Adrenal gland (tissue), 12 donors: ENCODE data around the gene MOK. TPM values are rescaled to one million over a fixed set of nuclear protein-coding genes. Genes with fewer than 3 reads are reported as not detected.

ENCODE experiments used
- DNase-seq, 7 donors: peaks; one replicate each; pipeline ENCODE4 v3.0.0-alpha.2; 2019 to 2020
- H3K27ac ChIP-seq, 5 donors: fragments of 200-600 bp; sonication (generic) in 4 of 5; 1 replicate in 3 of 5; 2 replicates in 2 of 5; pipeline versions ENCODE4 v1.5.1 to v1.8.0; 2016 to 2020; ENCODE audit warnings: mild to moderate bottlenecking in 1 of 5
- H3K27me3 ChIP-seq: fragments of 200-600 bp; 2 replicates; pipeline ENCODE4 v1.8.0; 2021
- H3K36me3 ChIP-seq, 2 donors: fragments of 200-600 bp; replicated peaks in 1 of 2; 1 replicate in 1 of 2; 2 replicates in 1 of 2; pipeline versions ENCODE4 v1.5.1 to v1.8.0; 2018 to 2022
- H3K4me1 ChIP-seq, 2 donors: fragments of 200-600 bp; replicated peaks in 1 of 2; 1 replicate in 1 of 2; 2 replicates in 1 of 2; pipeline versions ENCODE4 v1.5.1 to v1.8.0; 2018 to 2021
- H3K4me3 ChIP-seq, 4 donors: fragments of 200-600 bp; sonication (generic) in 3 of 4; one replicate each; pipeline ENCODE4 v1.5.1; 2016 to 2018
- H3K9me3 ChIP-seq, 3 donors: fragments of 200-600 bp; sonication (generic) in 1 of 3; replicated peaks in 1 of 3; 1 replicate in 2 of 3; 2 replicates in 1 of 3; pipeline versions ENCODE4 v1.5.1 to v1.8.0; 2016 to 2021
- POLR2A ChIP-seq, 2 donors: fragments of 450-650 bp; IDR thresholded peaks; one replicate each; pipeline ENCODE4 v1.6.1; 2017; ENCODE audit warnings: antibody characterized with exemption in 2 of 2, mild to moderate bottlenecking in 2 of 2, moderate library complexity in 1 of 2
- WGBS, 4 donors: extraction: QIAGEN DNeasy Blood & Tissue Kit in 2 of 4; methylation state at CpG; one replicate each; pipeline versions ENCODE4 v1.1.5 to v1.1.7; 2013 to 2017; 5-methylcytosine and 5-hydroxymethylcytosine counted together
- intact Hi-C, 2 donors: fragments of 100-400 bp; cut with DNase I; formaldehyde crosslinking; loops; one replicate each; pipeline versions ENCODE4 v1.14.1 to v1.15.0; 2022 to 2023
- polyA plus RNA-seq, 3 donors: library from polyadenylated mRNA; stranded (reverse); fragments of 200-250 nt in 2 of 3; fragments of 350-450 nt in 1 of 3; fragmentation: Illumina TruSeq in 1 of 3; extraction: RNeasy Lipid Tissue Mini Kit (QIAGEN cat#74804) in 1 of 3; gene quantifications; one replicate each; pipeline ENCODE4 v1.2.3, GENCODE V29; 2013 to 2014
- total RNA-seq, 9 donors: library from RNA; depleted of rRNA in 4 of 9; stranded (reverse); fragments of >200 nt in 4 of 9; fragments of 120-200 nt in 1 of 9; fragmentation: NEBNext Ultra II Directional in 1 of 9; extraction: Animal tissue kit (Norgen Biotek cat#: 25700) in 1 of 9; gene quantifications; one replicate each; pipeline versions ENCODE4 v1.1.0 to v1.2.4, GENCODE V29; 2013 to 2023
- TF ChIP-seq, protein P1 (sequence below), 6 experiments: fragments of 450-650 bp in 4 of 6; fragments of 200-600 bp in 2 of 6; sonication (generic) in 1 of 6; IDR thresholded peaks; 1 replicate in 5 of 6; 2 replicates in 1 of 6; pipeline versions ENCODE4 v1.5.1 to v1.8.0; 2016 to 2021; ENCODE audit warnings: antibody characterized with exemption in 6 of 6, mild to moderate bottlenecking in 2 of 6, moderate library complexity in 1 of 6
- donor health status: healthy with polysubstance abuse.
- donor health status: Bipolar disorder and iron deficiency.
- donor health status: DM: yes; HTN: yes; CAD: no.
- donor health status: DM: no; HTN: no; CAD: no.
- donor health status: DM: no; HTN: no; CAD: no.
- donor health status: DM: yes; HTN: yes; CAD: no.

MOK gene
- total and polyA plus RNA-seq, 12 donors = 10.1 to 54.4 (median 16.4) TPM

GRCh38 chr14:102201353-102201738, 103.6 kb downstream of the MOK start:
- Histone ChIP-seq H3K9me3 (no peaks in the 10 kb centered on the region), H3K27me3 (no peaks in the 10 kb centered on the region), H3K27ac (peak overlapping the region in 1 of 5 donors; percentile 61), H3K4me1 (peaks cover 27 to 39% of the 10 kb centered on the region in 2 donors), H3K4me3 (no peak overlapping the region), H3K36me3 (peaks cover 0 to 27% of the 10 kb centered on the region in 2 donors)
- intact Hi-C loops = loop anchor here in 1 of 2 donors (10.0 kb wide), 1 partner anchor 47 kb away; no protein-coding TSS in a partner anchor
- 87 to 92% (median 89%) methylated on average over 9 of the region's 9 CpGs for WGBS, 4 donors
- no peak for TF ChIP-seq POLR2A (IDR thresholded peaks at IDR 0.05)
- TF ChIP-seq, protein P1, sequence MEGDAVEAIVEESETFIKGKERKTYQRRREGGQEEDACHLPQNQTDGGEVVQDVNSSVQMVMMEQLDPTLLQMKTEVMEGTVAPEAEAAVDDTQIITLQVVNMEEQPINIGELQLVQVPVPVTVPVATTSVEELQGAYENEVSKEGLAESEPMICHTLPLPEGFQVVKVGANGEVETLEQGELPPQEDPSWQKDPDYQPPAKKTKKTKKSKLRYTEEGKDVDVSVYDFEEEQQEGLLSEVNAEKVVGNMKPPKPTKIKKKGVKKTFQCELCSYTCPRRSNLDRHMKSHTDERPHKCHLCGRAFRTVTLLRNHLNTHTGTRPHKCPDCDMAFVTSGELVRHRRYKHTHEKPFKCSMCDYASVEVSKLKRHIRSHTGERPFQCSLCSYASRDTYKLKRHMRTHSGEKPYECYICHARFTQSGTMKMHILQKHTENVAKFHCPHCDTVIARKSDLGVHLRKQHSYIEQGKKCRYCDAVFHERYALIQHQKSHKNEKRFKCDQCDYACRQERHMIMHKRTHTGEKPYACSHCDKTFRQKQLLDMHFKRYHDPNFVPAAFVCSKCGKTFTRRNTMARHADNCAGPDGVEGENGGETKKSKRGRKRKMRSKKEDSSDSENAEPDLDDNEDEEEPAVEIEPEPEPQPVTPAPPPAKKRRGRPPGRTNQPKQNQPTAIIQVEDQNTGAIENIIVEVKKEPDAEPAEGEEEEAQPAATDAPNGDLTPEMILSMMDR (IDR thresholded peaks at IDR 0.05) = no peak
- DNase-seq = no peak

GRCh38 chr14:102200690-102201352, 104.1 kb downstream of the MOK start:
- no peaks in the 10 kb centered on the region for H3K9me3 ChIP-seq
- peak overlapping the region in 4 of 5 donors; percentile 47 to 83 (median 62) for H3K27ac ChIP-seq
- intact Hi-C loops = loop anchor here in 1 of 2 donors (10.0 kb wide), 1 partner anchor 46 kb away; no protein-coding TSS in a partner anchor
- peak in 4 of 7 donors; percentile 31 to 60 (median 42) for DNase-seq
- H3K27me3 ChIP-seq = no peaks in the 10 kb centered on the region
- 39 to 53% (median 44%) methylated on average over 8 to 9 of the region's 9 CpGs for WGBS, 4 donors
- peaks cover 31 to 44% of the 10 kb centered on the region in 2 donors for H3K4me1 ChIP-seq
- no peak overlapping the region for H3K4me3 ChIP-seq
- TF ChIP-seq, protein P1 (IDR thresholded peaks at IDR 0.05) = no peak
- TF ChIP-seq POLR2A (IDR thresholded peaks at IDR 0.05) = no peak
- H3K36me3 ChIP-seq = peaks cover 0 to 26% of the 10 kb centered on the region in 2 donors

DNA sequence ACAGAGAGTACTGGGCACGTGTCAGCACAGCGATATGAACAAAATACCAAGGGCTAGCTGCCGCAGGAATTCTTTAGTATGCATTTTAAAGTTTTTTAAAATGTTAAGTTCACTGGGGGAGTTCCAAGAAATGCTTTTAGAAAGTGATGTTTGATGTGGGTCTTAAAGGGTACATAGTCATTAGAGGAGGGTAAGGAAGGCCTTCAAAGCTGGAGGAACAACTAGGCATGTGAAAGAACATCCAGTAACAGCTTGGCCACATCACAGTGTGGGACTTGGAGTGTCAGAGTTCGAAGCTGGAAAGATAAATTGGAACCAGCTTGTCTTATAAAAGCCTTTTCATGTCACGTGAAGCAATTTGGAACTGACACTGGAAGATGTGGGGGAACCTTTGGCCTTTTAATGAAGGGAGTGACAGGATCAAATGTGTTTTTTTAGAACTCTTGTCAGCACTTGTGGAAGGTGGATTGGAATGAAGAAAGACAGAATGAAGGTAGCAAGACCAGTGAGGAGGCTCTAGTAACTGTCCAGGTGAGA, 107.6 kb downstream of the MOK start:
- Histone ChIP-seq H3K4me3 (no peak overlapping the region), H3K27me3 (no peaks in the 10 kb centered on the region), H3K36me3 (peaks cover 0 to 13% of the 10 kb centered on the region in 2 donors), H3K27ac (peak overlapping the region in 2 of 5 donors; percentile 1 to 50), H3K9me3 (no peaks in the 10 kb centered on the region), H3K4me1 (peaks cover 25 to 51% of the 10 kb centered on the region in 2 donors)
- TF ChIP-seq, protein P1 (IDR thresholded peaks at IDR 0.05) = no peak
- no peak for TF ChIP-seq POLR2A (IDR thresholded peaks at IDR 0.05)
- 76 to 87% (median 85%) methylated on average over 5 of the region's 5 CpGs for WGBS, 4 donors
- intact Hi-C loops = no loop called here
- peak in 1 of 7 donors; percentile 43 for DNase-seq

GRCh38 chr14:102196902-102197230, 108.1 kb downstream of the MOK start:
- intact Hi-C loops = no loop called here
- peak in 1 of 7 donors; percentile 25 for DNase-seq
- TF ChIP-seq, protein P1 (IDR thresholded peaks at IDR 0.05) = no peak
- no peak for TF ChIP-seq POLR2A (IDR thresholded peaks at IDR 0.05)
- 48 to 68% (median 54%) methylated on average over 4 of the region's 4 CpGs for WGBS, 4 donors
- Histone ChIP-seq H3K4me1 (peaks cover 25 to 53% of the 10 kb centered on the region in 2 donors), H3K27me3 (no peaks in the 10 kb centered on the region), H3K4me3 (no peak overlapping the region), H3K27ac (peak overlapping the region in 3 of 5 donors; percentile 1 to 50 (median 36)), H3K9me3 (no peaks in the 10 kb centered on the region), H3K36me3 (peaks cover 0 to 13% of the 10 kb centered on the region in 2 donors)
